ENCODE results near the gene RBBP8NL. TPM values are rescaled to one million over a fixed set of nuclear protein-coding genes. Genes with fewer than 3 reads are reported as not detected.

RBBP8NL gene, protein sequence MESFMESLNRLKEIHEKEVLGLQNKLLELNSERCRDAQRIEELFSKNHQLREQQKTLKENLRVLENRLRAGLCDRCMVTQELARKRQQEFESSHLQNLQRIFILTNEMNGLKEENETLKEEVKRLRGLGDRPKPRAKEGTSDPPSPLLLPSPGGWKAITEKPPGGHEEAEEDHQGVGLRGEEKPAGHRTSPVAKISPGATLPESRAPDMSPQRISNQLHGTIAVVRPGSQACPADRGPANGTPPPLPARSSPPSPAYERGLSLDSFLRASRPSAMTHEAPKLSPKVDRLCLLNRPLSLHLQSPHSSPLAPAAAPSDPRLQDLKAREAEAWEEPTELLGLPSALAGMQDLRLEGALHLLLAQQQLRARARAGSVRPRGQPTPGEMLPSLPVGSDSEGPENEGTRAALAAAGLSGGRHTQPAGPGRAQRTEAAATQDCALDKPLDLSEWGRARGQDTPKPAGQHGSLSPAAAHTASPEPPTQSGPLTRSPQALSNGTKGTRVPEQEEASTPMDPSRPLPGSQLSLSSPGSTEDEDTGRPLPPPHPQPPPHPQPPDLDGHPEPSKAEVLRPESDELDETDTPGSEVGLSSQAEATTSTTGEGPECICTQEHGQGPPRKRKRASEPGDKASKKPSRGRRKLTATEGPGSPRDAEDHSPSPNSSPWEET
- not detected in 2 replicates for total RNA-seq

DNA sequence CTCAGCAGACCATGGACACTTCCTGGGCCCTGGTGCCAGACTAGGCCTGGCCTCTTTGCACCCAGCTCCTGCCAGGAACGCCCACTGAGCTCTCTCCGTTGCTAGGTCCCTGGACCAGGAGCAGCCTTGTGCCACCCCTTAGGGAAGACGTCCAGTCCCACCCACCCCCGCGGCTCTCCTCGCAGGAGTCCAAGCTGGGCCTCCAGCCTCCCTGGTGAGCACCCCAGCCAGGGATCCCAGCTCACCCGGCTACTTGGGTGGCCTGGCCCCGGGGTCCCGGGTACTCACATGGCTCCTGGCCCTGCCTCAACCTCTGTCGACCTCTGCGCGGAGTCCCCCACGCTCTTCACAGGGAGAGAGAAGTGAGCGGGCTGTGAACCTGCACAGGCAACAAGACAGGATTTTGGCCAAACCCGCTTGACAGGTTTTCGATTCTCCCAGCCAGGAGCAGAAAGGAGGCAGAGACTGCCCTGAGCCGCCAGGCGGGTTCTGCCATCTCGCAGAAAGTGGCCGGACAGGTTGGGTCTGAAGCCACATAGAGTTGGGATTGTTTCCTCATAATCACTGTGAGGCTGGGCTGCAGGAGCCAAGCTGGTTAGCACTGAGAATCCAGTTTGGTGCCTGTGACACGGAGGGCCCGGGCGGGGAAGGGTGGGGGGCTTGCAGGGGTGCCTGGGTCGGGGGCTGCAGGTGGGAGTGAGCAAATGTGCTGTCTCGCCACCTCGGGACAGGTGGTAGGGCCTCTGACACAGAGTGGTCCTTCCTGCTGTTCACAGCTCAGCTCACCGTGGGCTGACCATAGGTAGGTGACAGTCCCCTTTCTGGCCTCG lies at the start of gene RBBP8NL:
Gene RBBP8NL, minus strand, starts transcription at position 368 of the 830 bp plus-strand sequence. CDS start 7,892 bp downstream, outside the sequence.

GRCh38 chr20:62475772-62476055 lies 48.4 kb upstream of the RBBP8NL start, which contains the start of gene GATA5:
TSS of gene GATA5 (minus strand) at chr20:62475995. CDS start at chr20:62475521, 474 bp downstream.

DNA sequence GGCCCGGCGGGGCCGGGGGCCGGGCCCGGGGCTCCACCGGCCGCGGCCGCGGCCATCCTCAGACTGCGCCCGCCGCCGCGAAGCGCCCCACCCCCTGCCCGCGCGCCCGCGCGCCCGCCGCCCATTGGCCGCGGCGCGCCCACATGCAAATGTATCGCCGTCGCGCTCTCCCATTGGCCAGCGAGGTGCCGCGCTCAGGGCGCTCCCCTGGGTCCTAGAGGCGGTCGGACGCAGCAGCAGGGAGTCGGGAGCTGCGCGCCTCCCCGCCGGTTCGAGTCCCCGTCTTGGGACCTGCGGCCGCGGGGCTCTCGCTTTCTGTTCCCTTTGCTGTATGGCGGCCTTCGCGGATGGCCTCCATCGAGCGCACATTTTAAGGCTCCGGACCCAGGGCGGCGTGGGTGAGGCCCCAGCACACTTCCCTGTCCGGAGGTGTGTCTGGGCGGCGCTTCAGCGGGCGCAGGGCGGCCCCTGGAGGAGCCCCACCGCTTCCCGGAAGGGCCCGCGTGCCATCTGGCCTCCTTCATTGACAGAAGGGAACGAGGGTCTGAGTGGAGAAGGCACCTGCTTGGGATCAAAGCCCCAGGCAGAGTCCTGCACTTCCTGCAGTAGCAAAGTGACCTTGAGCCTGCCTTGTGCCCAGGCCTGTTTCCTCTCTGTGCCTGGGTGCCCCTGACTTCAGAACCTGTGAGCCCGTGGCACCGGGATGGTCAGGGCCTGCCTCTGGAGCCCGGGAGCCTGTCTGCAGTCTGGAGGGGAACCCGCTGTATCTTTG lies 19.9 kb downstream of the RBBP8NL start, which contains the start of gene CABLES2:
Gene CABLES2, minus strand, starts transcription at position 65 of the 772 bp plus-strand sequence. Its CDS starts 9 bp downstream, at position 56.

GRCh38 chr20:62386383-62387218 lies 40.7 kb downstream of the RBBP8NL start, which contains the start of gene RPS21:
TSS of gene RPS21 (plus strand) at chr20:62387103. CDS start at chr20:62387339, 236 bp downstream.

DNA sequence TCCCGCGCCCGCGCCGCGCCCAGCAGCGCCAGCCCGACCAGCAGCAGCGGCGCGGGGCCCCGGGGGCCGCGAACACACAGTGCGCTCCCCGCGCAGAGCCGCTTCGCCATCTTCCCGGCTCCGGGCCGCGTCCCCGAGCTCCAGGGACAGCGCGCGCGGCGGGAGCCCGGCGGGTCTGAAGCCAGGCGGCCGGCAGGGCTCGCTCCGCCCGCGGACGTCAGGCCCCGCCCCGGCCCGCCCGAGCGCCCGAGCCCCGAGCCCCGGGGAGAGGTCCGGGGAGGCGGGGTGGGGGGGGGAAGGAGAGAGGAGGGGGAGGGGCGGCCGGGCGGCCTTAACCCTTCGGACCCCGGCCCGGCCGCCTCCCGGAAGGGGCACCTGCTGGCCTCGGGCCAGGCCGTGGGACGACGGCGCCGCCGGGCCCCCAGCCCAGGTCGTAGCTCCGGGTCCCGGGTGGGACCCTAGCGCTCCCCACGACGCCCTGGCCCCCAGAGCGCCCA lies 60.2 kb downstream of the RBBP8NL start, which contains the start of gene LAMA5:
Gene LAMA5, minus strand, starts transcription at position 177 of the 497 bp plus-strand sequence. Its CDS starts 67 bp downstream, at position 110.

Other genes starting within 250 kb of the RBBP8NL start
- gene MTG2, start 244.5 kb downstream of the RBBP8NL start, total RNA-seq = 10.7 and 14.4 TPM in 2 replicates
- not detected in 2 replicates for gene HRH3, start 207.3 kb downstream of the RBBP8NL start, total RNA-seq
- 19.5 and 20.3 TPM in 2 replicates for gene OSBPL2, start 189.0 kb downstream of the RBBP8NL start, total RNA-seq
- gene ADRM1, start 124.5 kb downstream of the RBBP8NL start, total RNA-seq = 108 and 121 TPM in 2 replicates
- 154 and 169 TPM in 2 replicates for gene LAMA5, start 60.2 kb downstream of the RBBP8NL start, total RNA-seq
- gene RPS21, start 40.4 kb downstream of the RBBP8NL start, total RNA-seq = 1,710 and 4,266 TPM in 2 replicates
- 2.6 and 3.4 TPM in 2 replicates for gene CABLES2, start 20.3 kb downstream of the RBBP8NL start, total RNA-seq
- 0.32 TPM in 1 of 2 replicates, not detected in the other for gene GATA5, start 48.5 kb upstream of the RBBP8NL start, total RNA-seq
- gene SLCO4A1, start 215.0 kb upstream of the RBBP8NL start, total RNA-seq = 0.32 and 0.54 TPM in 2 replicates